B cell (primary cell): ENCODE data around the gene ISM1.

Source experiments
- CTCF ChIP-seq: fragments of 200-600 bp; IDR thresholded peaks from one replicate; pipeline ENCODE4 v1.8.0; 2022; ENCODE audit warnings: antibody characterized with exemption, mild to moderate bottlenecking
- EZH2 ChIP-seq: IDR thresholded peaks from 2 replicates; pipeline ENCODE4 v1.6.1; 2012; ENCODE audit warnings: borderline replicate concordance, low read depth, mild to moderate bottlenecking, moderate library complexity, low read length; ENCODE audit not compliant: insufficient read depth, poor library complexity, severe bottlenecking

- no peak for TF ChIP-seq EZH2
- no peak for TF ChIP-seq CTCF
These were observed 34.3 kb downstream of the ISM1 start for GRCh38 chr20:13255356-13255755.
